Central memory CD8-positive, alpha-beta T cell (primary cell): ENCODE data around the gene PRPF19.

Experiments
- ATAC-seq: fragments of 150-1000 bp; cut with Tn5 transposase; replicated peaks from 2 replicates; pipeline ENCODE4 v1.10.0; 2022; ENCODE audit warnings: mild to moderate bottlenecking, moderate FRiP score, moderate number of reproducible peaks; ENCODE audit not compliant: poor library complexity, severe bottlenecking; ENCODE audit errors: extremely low read depth
- DNase-seq, 2 donors: peaks; one replicate each; pipeline ENCODE4 v3.0.0; 2021; ENCODE audit warnings: low spot score in 2 of 2
- H3K27ac Mint-ChIP-seq: one replicate; pipeline ENCODE4 v1.8.0; 2022; ENCODE audit warnings: low read depth, mild to moderate bottlenecking, moderate library complexity, mixed read lengths
- H3K27me3 Mint-ChIP-seq: one replicate; pipeline ENCODE4 v1.8.0; 2022; ENCODE audit warnings: mixed read lengths
- H3K36me3 Mint-ChIP-seq: one replicate; pipeline ENCODE4 v1.8.0; 2022; ENCODE audit warnings: mild to moderate bottlenecking, moderate library complexity, mixed read lengths; ENCODE audit not compliant: insufficient read depth
- H3K4me1 Mint-ChIP-seq: one replicate; pipeline ENCODE4 v1.8.0; 2022; ENCODE audit warnings: mixed read lengths
- H3K4me3 Mint-ChIP-seq: one replicate; pipeline ENCODE4 v1.8.0; 2022; ENCODE audit warnings: mild to moderate bottlenecking, moderate library complexity, mixed read lengths
- H3K9me3 Mint-ChIP-seq: one replicate; pipeline ENCODE4 v1.8.0; 2022; ENCODE audit warnings: mixed read lengths

The PRPF19 gene

GRCh38 chr11:60859616-60860250 lies 46.7 kb downstream of the PRPF19 start:
- DNase-seq (no peak), ATAC-seq (no peak)
- Mint-ChIP-seq H3K4me3 (no peak overlapping the region), H3K4me1 (peaks cover 13% of the 10 kb centered on the region), H3K36me3 (no peaks in the 10 kb centered on the region), H3K9me3 (no peaks in the 10 kb centered on the region), H3K27ac (no peak overlapping the region), H3K27me3 (no peaks in the 10 kb centered on the region)

GRCh38 chr11:60858731-60859464 lies 47.5 kb downstream of the PRPF19 start:
- H3K27ac Mint-ChIP-seq, result no peak overlapping the region
- DNase-seq, result no peak

GRCh38 chr11:60858236-60858635 lies 48.1 kb downstream of the PRPF19 start:
- no peak for ATAC-seq
- H3K27ac Mint-ChIP-seq, result no peak overlapping the region
- no peak overlapping the region for H3K4me3 Mint-ChIP-seq
- no peaks in the 10 kb centered on the region for H3K36me3 Mint-ChIP-seq
- peaks cover 13% of the 10 kb centered on the region for H3K4me1 Mint-ChIP-seq
- H3K27me3 Mint-ChIP-seq, result no peaks in the 10 kb centered on the region
- DNase-seq, result no peak
- H3K9me3 Mint-ChIP-seq, result no peaks in the 10 kb centered on the region

More at GRCh38 chr11:60858731-60859464, 47.5 kb downstream of the PRPF19 start:
- Mint-ChIP-seq H3K9me3 (no peaks in the 10 kb centered on the region), H3K27me3 (no peaks in the 10 kb centered on the region), H3K36me3 (no peaks in the 10 kb centered on the region), H3K4me3 (no peak overlapping the region), H3K4me1 (peaks cover 13% of the 10 kb centered on the region)
- ATAC-seq, result no peak

- H3K27ac Mint-ChIP-seq, result no peak overlapping the region
- H3K4me1 Mint-ChIP-seq, result peaks cover 13% of the 10 kb centered on the region
- no peak overlapping the region for H3K4me3 Mint-ChIP-seq
- ATAC-seq, result no peak
- H3K27me3 Mint-ChIP-seq, result no peaks in the 10 kb centered on the region
- DNase-seq, result no peak
- H3K36me3 Mint-ChIP-seq, result no peaks in the 10 kb centered on the region
- no peaks in the 10 kb centered on the region for H3K9me3 Mint-ChIP-seq
Measured at GRCh38 chr11:60857378-60858232, 48.8 kb downstream of the PRPF19 start.

- ATAC-seq, result peak; percentile 32
- peaks cover 13% of the 10 kb centered on the region for H3K4me1 Mint-ChIP-seq
- peaks cover 2% of the 10 kb centered on the region for H3K36me3 Mint-ChIP-seq
- no peaks in the 10 kb centered on the region for H3K9me3 Mint-ChIP-seq
- peak within 1 kb of the TSS; percentile 54 for H3K4me3 Mint-ChIP-seq
- H3K27ac Mint-ChIP-seq, result no peak within 1 kb of the TSS
- H3K27me3 Mint-ChIP-seq, result no peaks in the 10 kb centered on the region
- DNase-seq, result no peak
Measured at GRCh38 chr11:60855726-60856633, 50.4 kb downstream of the PRPF19 start, which contains the start of gene PTGDR2. Gene PTGDR2, minus strand, starts transcription at chr11:60855950. Its CDS starts 2,228 bp downstream, at chr11:60853722.

- peaks cover 18% of the 10 kb centered on the region for H3K4me1 Mint-ChIP-seq
- peaks cover 4% of the 10 kb centered on the region for H3K36me3 Mint-ChIP-seq
- no peak overlapping the region for H3K27ac Mint-ChIP-seq
- H3K4me3 Mint-ChIP-seq, result peak overlapping the region; percentile 54
- no peaks in the 10 kb centered on the region for H3K9me3 Mint-ChIP-seq
- ATAC-seq, result no peak
- no peak for DNase-seq
- no peaks in the 10 kb centered on the region for H3K27me3 Mint-ChIP-seq
Measured at GRCh38 chr11:60854847-60855725, 51.3 kb downstream of the PRPF19 start.

GRCh38 chr11:60854140-60854846 lies 52.1 kb downstream of the PRPF19 start:
- Mint-ChIP-seq H3K9me3 (no peaks in the 10 kb centered on the region), H3K36me3 (peaks cover 5% of the 10 kb centered on the region), H3K4me3 (no peak overlapping the region), H3K4me1 (peaks cover 16% of the 10 kb centered on the region), H3K27ac (no peak overlapping the region), H3K27me3 (no peaks in the 10 kb centered on the region)
- DNase-seq, result no peak
- ATAC-seq, result no peak

GRCh38 chr11:60852982-60853950 lies 53.1 kb downstream of the PRPF19 start:
- DNase-seq (no peak), ATAC-seq (no peak)
- Mint-ChIP-seq H3K4me1 (peaks cover 6% of the 10 kb centered on the region), H3K4me3 (no peak overlapping the region), H3K9me3 (no peaks in the 10 kb centered on the region), H3K27me3 (no peaks in the 10 kb centered on the region), H3K27ac (no peak overlapping the region), H3K36me3 (peaks cover 10% of the 10 kb centered on the region)

- ATAC-seq (no peak), DNase-seq (no peak)
- Mint-ChIP-seq H3K4me1 (peaks cover 4% of the 10 kb centered on the region), H3K4me3 (no peak overlapping the region), H3K27me3 (no peaks in the 10 kb centered on the region), H3K9me3 (no peaks in the 10 kb centered on the region), H3K36me3 (peaks cover 16% of the 10 kb centered on the region), H3K27ac (no peak overlapping the region)
Measured at GRCh38 chr11:60852117-60852981, 54.0 kb downstream of the PRPF19 start.
